GM12874 (cell line): ENCODE data around the gene ALDH1L2.

Experiments used
- TF ChIP-seq, protein P1 (sequence below): IDR thresholded peaks from 2 replicates; pipeline ENCODE4 v1.5.1; 2011; ENCODE audit warnings: low read depth, mild to moderate bottlenecking, control low read depth, low read length, moderate library complexity; ENCODE audit not compliant: insufficient read depth

ALDH1L2 gene

DNA sequence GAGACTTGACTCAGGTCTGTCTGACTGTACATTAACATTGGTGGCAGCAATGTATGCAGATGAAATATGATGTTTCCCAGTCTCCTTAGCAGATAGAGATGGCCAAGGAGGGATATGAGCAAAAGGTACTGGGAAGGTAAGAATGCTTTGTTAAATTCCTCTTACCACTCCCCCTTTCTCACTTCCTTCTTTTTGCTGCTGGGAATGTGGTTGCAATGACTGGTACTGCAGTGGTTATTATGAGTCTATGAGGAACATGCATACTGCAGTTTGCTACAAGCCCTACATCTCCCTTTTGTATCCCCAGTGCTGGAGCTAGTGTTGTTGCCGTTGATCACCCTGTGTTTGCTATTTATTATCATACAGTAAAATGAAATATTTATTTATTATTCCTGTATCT lies 35.9 kb downstream of the ALDH1L2 start:
- TF ChIP-seq, protein P1, sequence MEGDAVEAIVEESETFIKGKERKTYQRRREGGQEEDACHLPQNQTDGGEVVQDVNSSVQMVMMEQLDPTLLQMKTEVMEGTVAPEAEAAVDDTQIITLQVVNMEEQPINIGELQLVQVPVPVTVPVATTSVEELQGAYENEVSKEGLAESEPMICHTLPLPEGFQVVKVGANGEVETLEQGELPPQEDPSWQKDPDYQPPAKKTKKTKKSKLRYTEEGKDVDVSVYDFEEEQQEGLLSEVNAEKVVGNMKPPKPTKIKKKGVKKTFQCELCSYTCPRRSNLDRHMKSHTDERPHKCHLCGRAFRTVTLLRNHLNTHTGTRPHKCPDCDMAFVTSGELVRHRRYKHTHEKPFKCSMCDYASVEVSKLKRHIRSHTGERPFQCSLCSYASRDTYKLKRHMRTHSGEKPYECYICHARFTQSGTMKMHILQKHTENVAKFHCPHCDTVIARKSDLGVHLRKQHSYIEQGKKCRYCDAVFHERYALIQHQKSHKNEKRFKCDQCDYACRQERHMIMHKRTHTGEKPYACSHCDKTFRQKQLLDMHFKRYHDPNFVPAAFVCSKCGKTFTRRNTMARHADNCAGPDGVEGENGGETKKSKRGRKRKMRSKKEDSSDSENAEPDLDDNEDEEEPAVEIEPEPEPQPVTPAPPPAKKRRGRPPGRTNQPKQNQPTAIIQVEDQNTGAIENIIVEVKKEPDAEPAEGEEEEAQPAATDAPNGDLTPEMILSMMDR, result no peak

- TF ChIP-seq, protein P1, result no peak
Measured at GRCh38 chr12:105047308-105047707, 37.0 kb downstream of the ALDH1L2 start.

DNA sequence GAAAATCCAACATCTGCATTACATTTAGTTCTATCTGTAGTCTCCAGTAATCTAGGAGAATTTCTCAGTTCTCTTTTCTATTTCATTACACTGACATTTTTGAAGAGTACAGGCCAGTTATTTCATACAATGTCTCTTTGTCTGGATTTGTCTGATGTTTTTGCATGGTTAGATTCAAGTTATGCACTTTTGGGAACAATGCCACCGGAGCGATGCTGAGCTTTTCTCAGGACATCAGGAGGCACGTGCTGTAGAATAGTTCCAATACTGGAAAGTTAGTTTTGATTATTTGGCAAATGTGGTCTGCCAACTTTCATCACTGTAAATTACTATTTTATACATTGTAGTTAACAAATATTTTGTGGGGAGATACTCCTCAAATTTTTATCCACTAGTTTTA lies 43.1 kb downstream of the ALDH1L2 start:
- TF ChIP-seq, protein P1, result no peak

DNA sequence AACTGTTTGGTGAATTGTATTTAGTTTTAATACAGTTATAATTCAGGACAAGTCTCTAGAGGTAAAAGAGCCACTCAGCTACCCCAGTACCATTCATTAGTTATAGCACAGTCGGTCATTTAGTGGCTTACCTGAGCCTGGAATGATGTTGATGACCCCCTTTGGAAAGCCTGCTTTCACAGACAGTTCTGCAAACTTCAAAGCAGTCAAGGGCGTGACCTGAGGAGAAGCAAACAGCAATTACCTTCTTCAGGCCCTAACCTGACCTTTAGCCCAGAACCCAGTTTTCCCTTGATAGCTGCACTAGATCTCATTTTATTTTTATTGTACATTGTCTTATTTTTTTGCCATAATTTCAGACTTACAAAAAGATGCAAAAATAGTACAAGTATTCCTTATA lies 43.8 kb downstream of the ALDH1L2 start:
- TF ChIP-seq, protein P1, result no peak

- TF ChIP-seq, protein P1, result no peak
Measured at GRCh38 chr12:105036937-105037649, 47.2 kb downstream of the ALDH1L2 start.

GRCh38 chr12:105033851-105034250 lies 50.4 kb downstream of the ALDH1L2 start:
- TF ChIP-seq, protein P1, result no peak

- TF ChIP-seq, protein P1, result no peak
Measured at GRCh38 chr12:105032703-105033357, 51.4 kb downstream of the ALDH1L2 start.
